Raji (cell line): ENCODE results near the gene CFAP65.

Experiments
- POLR2A ChIP-seq: IDR thresholded peaks from 2 replicates; pipeline ENCODE4 v1.6.1; 2011; ENCODE audit warnings: low read depth, low read length, control low read depth; ENCODE audit not compliant: insufficient read depth

CFAP65 gene

GRCh38 chr2:219072741-219073250, 31.5 kb upstream of the CFAP65 start:
- no peak for TF ChIP-seq POLR2A

GRCh38 chr2:219071131-219071816, 30.0 kb upstream of the CFAP65 start:
- TF ChIP-seq POLR2A, result no peak

- TF ChIP-seq POLR2A, result no peak
These were observed 24.2 kb upstream of the CFAP65 start for GRCh38 chr2:219065484-219065883.

GRCh38 chr2:219062081-219062480, 20.8 kb upstream of the CFAP65 start:
- no peak for TF ChIP-seq POLR2A

GRCh38 chr2:219060821-219061791, 19.8 kb upstream of the CFAP65 start, which contains the start of gene IHH:
Gene IHH, minus strand, starts transcription at chr2:219060921. Its CDS starts 454 bp downstream, at chr2:219060467.
- no peak for TF ChIP-seq POLR2A

- no peak for TF ChIP-seq POLR2A
These were observed 18.7 kb upstream of the CFAP65 start for GRCh38 chr2:219059725-219060682.

- no peak for TF ChIP-seq POLR2A
These were observed 18.0 kb upstream of the CFAP65 start for GRCh38 chr2:219059375-219059724.

- no peak for TF ChIP-seq POLR2A
These were observed 17.4 kb upstream of the CFAP65 start for GRCh38 chr2:219058541-219059374.

GRCh38 chr2:219057709-219058540, 16.6 kb upstream of the CFAP65 start:
- TF ChIP-seq POLR2A, result no peak

GRCh38 chr2:219056896-219057708, 15.8 kb upstream of the CFAP65 start:
- no peak for TF ChIP-seq POLR2A

- TF ChIP-seq POLR2A, result no peak
These were observed 15.0 kb upstream of the CFAP65 start for GRCh38 chr2:219056176-219056895.

- TF ChIP-seq POLR2A, result no peak
These were observed 13.9 kb upstream of the CFAP65 start for GRCh38 chr2:219054956-219055903.
